ENCODE measurements around the gene ATP12A.

GRCh38 chr13:24649688-24650043, 30.5 kb upstream of the ATP12A start:
- TF ChIP-seq SIN3A (IDR thresholded peaks at IDR 0.05; ENCODE audit: borderline replicate concordance, insufficient read depth, low read length): no peak
- TF ChIP-seq TAF1 (IDR thresholded peaks at IDR 0.05; ENCODE audit: borderline replicate concordance, insufficient read depth, low read length): no peak
- no peak for TF ChIP-seq POLR2AphosphoS5 (IDR thresholded peaks at IDR 0.05; ENCODE audit: low read depth, low read length)
- TF ChIP-seq FOXP2 (optimal IDR thresholded peaks at IDR 0.05; ENCODE audit: borderline replicate concordance, extremely low read depth, extremely low read length, insufficient read depth): no peak

Measured in PFSK-1 (cell line).